Fibroblast of skin of back (primary cell): Measurements from ENCODE around the gene ERI3.
A peak's percentile ranks its signal among the peaks of the same experiment; 100 is the strongest.

Experiments used
- DNase-seq: peaks from one replicate; pipeline ENCODE4 v3.0.0-alpha.2; 2013

ERI3 gene

DNA sequence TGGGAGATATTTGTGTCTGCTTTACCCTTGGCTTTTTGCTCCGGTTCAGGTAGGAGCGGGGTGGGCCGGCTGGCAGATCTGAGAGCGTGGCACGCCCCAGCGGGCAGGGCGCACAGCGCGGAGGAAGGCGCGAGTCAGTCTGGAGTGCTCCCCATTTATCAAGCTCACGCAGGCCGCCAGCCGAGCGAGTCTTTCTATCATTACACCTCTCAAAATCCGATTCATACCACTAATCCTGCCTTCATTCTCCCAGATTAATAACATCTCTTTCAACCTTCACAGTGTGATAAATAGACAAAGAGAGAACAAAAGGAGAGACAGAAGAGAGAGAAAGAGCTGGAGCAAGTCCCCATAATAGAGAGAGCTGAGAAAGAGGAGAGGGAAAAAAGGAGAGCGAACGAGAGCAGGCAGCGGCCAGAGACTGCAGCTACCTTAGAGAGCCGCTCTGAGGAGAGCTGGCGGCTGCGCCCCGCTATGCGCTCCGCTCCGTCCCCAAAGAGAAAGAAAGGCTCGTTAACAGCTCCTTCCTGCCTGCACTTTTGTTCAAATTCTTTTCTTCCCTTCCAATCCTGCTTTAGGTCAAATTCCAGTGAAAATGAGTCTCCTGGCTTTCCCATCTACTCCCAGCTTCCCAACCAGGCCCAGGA, 93.8 kb downstream of the ERI3 start:
- no peak for DNase-seq

DNA sequence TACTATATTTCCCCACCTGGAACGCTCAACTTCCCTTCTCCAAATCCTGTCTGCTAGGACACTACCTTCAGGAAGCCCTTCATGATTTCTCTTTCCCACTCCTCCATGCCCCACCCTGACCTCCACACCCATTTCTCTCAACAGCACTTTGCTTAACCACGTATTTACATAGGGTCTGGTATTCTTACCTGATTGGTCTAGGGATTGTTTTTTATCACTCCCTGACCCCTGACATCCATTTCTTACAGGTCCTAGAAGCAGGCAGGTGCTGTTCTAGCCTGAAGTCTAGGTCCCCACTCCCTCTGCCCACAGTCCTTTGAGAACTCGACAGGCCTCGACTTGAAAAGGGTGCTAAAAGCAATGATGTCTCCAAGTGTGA, 94.3 kb downstream of the ERI3 start:
- DNase-seq, result no peak

DNA sequence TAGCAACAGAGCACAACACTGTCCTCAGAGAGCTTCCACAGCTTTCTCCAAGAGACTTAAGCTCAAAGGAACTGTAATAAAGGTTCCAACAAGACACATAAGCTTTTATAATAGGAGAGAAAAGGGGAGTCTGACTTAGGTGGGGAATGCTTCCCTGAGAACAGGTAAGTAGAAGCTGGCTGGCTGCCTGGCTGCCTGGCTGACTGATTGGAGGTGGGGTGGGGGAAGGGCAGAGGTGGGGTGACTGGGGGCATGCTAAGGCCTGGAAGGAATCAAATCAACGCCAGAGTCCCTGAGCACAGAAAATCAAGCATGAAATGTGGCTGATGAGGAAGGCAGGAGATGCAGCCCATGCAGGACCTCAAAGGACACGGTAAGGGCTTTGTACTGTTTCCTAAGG, 96.0 kb downstream of the ERI3 start:
- no peak for DNase-seq

DNA sequence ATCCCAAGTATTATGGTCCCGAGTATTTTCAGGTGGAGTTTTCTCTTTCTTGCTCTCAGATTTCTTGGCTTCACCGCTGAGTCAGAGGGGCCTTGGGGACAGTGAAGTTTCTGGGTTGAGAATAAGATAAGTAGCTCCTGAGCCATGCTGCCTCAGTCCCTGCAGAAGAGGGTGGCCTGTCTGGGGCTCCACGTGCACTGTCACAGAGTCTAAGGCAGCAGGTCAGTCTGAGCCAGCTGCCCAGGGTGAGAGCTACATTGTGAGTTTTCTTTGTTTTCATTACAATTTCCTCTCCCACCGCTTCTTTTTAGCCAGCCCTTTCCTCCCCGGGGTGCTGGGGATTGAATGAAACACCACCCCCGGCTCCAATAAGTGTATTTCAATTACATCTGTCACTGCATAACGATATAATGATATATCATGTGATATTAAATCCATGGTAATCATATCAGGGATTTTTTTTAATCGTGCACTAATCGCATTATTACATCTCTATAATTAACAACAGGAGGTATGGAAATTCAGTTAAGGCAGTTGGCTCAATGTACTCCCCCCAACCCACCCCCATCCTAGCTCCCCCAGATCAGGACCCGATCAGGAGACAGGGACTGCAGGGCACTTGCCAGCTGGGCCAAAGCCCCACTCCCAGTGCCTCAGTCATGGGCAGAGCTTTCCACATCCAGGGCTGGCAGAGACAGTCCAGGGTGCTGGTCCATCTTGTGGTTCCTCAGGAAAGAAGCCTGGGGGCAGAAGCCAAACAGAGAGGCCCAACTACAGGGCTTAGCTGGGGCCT, 98.1 kb downstream of the ERI3 start:
- no peak for DNase-seq

DNA sequence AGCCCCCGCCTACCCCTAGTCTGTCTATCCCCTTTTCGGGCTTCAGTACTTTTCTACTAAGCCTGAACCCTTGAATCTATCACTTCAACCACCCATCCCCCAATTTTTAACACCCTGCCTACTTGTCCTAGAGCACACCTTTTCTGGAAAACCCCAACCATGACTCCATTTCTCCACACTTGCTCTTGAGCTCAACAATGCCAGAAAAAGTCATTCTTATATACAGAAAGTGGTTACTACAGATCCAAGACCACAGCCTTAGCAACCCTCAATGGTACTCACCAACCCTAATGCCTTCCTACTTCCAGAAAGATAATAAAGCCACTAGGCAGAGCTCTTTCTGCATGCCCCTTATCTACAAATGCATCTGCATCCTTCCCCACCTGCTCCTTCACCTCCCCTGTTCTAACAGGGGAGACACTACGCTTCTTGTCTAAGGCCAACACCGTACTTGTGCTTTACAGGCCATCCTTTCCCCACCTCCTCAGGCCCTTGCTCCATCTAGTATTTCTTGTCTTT, 100.6 kb downstream of the ERI3 start:
- no peak for DNase-seq

DNA sequence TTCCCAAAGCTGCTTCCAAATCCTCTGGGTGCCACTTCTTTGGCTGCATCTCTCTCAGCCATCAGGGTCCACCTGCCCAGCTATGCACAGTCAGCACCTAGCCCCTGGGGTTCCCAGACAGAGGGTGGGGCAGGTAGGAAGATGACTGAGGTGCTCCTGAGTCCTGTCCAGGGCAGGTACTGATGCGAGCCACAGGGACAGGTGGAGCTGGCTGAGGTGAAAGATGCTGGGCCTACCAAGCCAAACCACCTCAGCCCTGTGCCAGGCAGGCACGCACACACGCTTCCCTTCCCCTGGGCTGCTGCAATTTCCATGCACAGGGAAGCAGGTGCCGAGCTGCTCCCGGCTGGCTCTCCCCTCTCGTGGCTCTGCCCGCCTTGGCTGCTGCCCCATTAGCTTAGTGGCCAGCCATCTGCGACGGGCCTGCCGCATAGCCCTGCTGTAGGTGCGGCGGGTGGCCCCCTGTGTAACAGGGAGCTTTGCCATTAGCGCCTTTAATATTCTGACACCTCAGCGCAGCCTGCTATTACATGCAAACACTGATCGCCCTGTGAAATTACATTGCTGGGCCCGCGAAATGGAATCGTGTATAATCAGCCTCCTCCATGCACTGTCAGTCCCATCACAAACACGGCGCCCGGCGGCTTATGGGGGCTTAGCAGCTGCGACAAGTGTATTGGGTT, 102.9 kb downstream of the ERI3 start:
- DNase-seq, result no peak

DNA sequence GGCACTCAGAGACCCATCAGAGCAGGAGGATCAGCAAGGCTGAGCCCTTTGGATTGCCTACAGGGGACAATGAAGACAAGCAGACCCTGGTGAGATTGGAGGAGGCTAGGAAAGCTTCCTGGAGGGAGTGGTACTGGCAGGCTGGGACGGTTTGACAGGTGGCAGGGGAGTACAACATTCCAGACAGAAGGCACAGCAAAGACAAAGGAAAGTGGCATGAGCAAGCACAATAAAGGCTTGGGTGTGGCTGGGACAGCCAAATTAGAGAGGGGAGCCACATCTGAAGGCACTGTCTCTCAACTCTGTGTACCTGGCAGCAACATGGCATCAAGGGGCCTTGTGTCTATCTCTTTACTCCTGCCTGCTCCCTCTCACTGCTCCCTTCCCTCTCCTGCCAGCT, 103.6 kb downstream of the ERI3 start:
- no peak for DNase-seq

DNA sequence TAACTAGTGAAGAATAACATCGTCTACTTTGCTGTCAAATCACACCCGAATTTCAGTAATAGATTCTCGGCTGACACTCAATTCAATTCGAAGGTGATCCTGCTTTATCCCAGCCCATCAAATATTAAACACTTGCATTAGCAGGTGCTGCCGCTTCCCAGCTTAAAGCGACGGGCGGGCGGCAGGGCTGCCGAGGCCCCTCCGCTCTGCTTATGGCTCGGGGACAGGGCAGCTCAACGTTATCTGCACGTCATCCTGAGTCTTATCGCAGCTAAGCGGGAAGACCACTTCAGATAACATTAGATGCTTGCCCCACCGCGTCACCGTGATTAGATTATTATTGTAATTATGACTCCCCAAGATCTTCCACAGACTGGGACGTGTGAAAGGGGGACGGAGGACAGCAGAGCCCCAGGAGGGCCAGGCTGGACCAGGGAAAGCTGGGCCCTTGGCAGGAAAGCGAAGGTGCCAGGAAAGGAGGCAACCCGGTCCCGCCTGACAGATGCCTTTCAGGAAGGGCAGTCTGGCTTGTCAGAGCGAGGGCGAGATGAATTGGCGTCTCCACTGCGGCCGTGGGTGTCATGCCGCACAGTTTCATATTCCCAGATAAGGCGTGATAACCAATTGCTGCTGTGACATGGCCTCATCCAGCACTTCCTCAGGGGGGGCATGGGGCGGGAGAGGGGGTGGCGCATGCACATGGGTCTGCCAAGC, 104.8 kb downstream of the ERI3 start:
- DNase-seq, result no peak

DNA sequence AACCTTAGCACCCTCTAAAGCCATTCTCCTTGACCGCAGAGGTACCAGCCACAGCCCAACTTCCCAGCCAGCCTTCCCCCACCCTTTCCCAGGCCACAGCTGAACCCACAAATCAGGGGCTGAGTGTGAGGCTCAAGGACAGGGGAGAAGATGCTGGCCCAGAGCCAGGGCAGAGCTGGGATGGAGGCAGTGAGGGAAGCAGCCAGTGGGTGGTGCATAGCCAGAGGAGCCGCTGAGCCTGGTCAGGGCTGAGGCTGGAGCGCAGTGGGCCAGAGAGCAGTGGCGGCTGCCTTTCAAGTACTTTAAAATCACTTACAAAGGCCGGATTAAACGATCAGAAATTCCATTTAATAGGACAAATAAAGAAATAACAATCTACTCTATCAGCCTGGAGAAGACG, 105.5 kb downstream of the ERI3 start:
- DNase-seq, result no peak

DNA sequence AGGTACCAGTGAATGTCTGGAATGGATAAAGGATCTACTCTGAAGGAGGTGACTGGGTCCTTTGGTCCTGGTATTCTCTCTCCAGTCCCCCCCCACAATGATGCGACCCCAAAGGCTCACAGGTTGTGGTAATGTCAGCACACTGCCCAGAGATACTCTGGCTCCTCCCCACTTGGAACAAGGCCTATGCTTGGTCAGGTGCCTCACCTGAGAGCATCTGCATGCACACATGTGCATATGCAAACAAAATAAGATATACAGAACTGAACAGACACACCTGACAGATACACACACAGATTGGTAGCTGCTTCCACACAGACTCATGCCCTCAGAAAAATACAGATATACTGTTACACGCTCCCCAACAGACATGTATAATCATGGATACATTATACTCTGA, 108.3 kb downstream of the ERI3 start:
- no peak for DNase-seq

DNA sequence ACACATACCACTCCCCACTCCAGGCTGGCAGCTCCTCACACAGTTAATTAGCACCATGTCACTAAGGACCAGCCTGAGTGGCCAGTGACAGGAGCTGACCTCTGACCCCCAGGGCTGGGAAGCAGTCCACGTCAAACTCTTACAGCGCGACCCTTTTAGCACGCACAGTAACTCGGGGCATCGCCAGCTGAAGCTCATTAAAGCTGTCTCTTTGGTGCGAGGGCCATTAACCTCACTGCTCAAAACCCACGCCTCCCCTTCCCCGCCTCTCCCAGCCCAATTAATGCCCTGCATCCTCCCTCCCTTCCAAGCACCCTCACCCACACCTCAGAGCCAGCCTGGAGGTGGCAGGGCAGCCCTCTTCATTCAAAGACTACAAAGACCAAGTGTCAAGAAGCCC, 110.1 kb downstream of the ERI3 start:
- DNase-seq, result no peak

DNA sequence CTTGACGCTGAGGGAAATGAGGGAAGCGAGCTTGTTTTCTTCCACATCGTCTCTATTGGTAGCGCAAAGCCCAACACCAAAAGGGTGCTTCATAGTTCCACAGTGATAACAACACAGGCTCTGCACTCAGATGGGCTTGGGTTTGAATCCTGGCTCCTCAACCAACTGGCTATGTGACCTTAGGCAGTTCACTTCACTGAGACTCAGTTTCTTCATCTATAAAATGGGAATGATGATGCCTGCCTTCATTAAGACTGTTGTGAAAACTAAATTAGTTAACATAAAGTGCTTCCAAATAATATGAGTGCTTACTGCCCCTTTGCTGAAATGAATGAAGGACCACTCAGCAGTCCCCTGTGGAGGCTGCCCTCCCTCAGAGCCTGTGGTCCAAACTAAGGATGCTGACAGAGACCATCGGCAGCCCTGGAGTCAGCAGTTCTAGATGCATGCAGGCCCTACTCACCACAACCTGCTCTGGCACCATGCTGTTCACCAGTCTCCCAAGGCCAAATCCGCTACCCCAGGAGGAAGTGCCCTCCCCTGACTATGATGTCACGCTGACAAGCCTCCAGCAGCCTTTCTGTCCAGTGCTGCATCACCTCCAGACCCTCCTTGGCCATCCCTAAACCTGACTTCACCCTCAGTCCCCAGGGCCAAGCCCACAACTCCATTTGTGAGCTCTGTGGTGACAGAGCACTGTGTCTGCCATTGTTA, 111.1 kb downstream of the ERI3 start:
- DNase-seq, result no peak

DNA sequence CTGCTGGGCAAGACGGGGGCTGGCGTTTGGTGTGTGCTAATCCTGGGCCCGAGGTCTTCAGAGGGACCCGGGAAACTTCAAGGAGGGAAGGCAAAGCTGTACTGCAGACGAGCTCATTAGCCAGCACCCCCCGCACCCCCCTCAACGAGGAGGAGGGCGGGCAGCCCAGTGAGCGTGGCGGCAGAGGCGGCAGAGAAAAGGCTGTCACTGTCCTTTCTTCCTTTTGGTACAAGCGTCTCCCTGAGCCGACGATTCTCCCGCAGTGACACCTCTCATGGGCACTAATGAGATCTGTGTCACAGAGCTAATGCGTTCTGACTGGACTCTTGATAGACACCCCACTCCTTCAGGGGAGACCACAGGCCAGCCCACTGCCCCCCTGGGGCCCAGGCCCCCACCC, 112.3 kb downstream of the ERI3 start:
- no peak for DNase-seq

DNA sequence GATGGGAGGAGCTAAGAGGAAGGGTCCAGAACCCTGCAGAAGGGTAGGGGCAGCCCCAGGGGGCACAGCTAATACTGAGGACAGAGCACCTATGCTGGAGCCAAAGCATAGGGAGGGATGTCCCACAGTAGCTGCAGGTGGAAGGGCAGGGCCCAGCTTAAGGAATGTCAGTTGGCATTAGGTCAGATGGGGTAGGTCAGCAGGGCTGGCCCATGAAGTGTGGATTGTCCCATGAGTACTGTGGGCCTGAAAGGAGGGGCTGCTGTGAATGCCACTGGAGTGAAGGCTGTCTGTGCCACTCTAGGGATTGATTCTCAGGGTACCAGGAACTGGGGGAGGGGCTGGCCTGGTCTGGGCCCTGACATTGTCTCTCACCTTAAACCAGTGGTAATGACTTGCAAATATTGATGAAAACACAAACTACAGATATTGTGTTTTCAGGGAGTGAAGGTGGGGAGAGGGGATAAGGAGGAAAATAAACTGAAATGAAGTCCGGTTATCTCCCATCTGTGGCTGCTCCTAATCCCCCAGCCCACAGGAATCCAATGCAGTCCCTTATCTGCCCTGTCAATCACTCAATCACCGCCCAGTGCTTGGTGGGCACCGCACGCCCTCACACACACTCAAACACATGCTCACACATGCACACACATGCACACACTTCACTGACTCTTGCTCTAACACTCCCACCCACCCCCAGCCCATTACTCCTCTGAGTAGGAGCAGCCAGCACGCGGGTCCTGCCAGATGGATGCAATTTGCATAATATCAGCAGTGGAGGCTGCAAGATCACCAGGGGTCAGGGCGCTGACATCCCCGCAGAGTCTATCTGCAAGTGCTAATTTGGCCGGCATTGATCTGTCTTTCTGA, 114.0 kb downstream of the ERI3 start:
- DNase-seq, result no peak

DNA sequence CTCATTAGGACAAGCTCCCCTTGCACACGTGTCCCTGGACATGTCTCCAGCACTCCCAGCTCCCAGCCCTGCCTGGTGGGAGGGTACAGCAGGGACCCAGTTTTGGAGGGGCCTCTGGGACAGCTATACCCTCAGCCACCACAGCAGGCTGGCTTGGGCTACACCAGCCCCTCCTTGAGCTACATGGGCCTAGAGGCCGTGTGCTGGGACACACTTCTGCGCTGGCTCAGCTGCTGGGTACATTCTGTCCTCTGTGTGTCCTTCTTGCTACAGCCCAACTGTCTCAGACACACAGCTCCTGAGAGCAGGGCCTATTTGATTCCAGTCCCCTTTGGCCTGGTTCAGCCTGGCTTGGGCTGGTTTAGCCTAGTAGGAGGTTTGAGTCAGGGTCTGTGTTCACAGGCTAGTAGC, 115.1 kb downstream of the ERI3 start:
- DNase-seq, result no peak

DNA sequence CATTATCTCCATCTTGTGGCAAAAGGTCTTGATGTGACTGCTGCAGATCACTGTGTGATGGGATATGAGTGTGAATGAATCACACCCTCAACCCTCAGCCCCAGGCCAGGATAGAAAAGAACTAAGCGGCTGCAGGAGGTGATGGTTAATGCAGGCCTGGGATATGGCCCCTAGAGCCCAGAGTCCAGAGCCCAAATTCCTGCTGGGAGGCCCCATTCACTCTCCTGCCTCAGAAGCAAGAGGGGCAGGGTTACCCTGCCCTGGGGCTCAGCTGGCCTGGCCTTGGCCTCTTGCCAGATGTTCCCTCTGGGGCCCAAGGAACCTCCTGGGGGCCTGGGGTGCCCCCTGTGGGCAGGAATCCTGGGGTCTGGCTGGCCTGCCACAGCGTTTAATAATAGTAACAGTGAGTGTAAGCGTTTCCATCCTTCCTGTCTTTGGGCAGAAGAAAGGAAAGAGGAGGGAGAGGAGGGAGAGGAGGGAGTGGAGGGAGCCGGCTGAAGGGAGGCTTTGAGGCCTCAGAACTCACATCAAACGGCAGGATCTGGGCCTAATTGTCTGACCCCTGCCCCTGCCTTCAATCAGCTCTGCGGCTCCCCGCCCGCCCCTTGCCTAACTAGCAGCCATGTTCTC, 115.6 kb downstream of the ERI3 start:
- peak; percentile 71 for DNase-seq

DNA sequence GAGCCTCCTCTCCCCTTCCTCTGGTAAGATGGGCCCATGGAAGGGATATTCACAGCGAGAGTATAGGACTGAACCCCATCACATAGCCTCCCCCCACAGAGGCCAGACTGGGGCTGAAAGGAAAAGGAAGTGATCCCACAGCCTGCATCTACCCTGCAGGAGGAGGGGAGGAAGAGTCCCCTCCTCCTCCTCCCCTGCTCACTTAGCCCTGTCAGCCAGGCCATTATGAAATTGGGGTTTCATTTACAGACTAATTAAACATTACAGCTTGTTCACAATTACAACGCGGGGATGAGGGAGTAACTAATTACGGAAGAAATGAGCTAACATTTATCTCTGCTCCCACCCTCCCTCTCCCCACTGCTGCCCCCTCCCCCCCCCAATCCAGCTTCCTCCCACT, 116.4 kb downstream of the ERI3 start:
- DNase-seq, result no peak

DNA sequence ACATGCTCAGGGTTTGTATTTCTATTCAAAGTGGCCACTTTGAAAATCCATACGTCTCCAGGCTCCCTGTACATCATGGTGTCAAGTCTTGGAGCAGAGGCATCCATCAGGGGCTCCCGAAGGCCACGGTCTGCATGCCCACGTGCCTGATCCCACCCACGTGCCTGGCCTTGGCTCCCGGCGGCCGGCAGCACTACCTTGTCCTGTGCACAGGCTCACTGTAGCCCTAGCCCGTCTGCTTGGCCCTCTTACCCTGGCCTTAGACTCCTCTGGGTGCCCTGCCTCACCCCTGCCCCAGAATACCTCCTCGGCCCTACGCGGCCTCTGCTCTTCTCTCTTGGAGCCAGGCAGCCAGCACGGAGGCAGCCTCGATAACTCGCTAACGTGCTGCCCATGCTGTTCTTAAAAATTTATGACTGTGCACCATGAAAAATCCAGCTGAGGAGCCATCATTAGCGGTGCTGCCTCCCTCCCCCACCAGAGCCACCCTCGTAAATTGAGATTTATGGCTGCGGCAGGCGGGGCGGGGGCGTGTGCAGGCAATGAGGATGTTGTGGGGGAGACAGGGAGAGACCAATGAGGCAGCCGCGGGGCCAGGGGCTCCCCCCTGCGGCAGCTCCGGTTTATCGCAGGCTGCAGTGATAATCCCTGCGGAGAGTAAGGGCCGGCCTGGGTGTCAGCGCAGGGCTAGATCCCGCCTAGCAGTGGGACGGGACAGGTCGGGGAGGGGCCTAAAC, 117.2 kb downstream of the ERI3 start:
- DNase-seq, result peak; percentile 23

DNA sequence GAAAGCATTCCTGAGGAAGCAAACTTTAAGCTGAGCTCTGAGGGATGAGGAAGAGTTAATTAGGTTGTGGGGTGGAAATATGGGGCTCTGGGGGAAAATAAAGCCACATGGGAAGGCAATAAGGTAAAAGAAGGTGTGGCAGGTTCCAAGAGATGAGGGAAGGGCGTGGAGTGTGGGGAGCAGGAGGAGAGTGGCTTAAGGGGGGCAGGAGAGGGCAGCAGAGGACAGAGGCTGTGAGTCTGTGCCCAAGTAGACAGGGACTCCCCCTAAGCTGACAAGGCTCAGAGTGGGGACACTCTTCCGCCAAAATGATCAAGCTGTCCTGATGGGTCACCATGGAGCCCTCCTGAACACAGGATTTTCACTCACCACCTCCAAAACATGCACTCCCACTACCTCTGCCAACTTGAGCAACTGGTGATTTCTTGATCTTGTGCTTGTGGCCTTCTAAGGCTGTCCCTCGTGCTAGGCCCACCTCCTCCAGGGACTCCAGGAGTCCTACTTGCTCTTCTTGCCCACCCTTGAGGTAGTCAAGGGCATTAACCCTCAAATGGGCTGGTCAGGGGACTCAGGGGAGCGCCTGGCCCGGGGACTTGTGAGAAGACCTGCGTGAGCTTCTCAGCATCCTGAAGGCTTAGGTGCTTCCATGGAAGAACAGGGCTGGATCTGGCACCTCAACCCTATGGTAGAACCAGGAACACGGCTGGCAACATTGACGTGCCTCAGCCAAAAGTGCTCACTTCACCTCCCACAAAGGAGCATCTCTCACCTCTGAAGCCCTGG, 118.4 kb downstream of the ERI3 start:
- no peak for DNase-seq
